SKM-1 treated with dmso at 0.1 percent for 144 hours (cell line): ENCODE data around the gene PRKAG3.
"Not testable (repeated sequence)": the region's sequence is repeated elsewhere in the genome, so short reads cannot be mapped to it uniquely, and the experiment has no call there.

Source experiments
- DNase-seq: peaks from one replicate; lab custom pipeline; 2025; ENCODE audit not compliant: unreplicated experiment; lab: John Stamatoyannopoulos, UW

The PRKAG3 gene

DNA sequence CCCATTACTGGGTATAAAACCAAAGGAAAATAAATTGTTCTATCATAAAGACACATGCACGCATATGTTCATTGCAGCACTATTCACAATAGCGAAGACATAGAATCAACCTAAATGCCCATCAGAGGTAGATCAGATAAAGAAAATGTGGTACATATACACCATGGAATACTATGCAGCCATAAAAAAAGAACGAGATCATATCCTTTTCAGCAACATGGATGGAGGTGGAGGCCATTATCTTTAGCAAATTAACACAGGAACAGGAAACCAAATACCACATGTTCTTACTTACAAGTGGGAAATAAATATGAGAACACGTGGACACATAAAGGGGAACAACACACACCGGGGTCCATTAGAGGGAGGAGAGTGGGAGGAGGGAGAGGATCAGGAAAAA is 12.7 kb upstream of the PRKAG3 start:
- not testable (repeated sequence) for DNase-seq

DNA sequence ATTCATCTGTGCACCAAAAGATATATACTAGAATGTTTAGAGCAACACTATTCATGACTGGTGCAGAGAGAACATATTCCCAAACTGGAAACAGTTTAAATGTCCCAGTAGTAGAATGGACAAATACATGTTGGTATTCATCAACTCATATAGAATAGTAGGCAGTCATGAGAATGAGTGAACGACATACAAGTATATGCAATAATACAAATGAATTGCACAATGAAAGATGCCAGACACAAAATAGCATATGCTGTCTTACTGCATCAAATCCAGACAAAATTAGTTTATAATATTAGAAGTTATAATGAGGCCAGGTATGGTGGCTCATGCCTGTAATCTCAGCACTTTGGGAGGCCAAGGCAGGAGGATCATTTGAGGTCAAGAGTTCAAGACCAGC is 8.3 kb upstream of the PRKAG3 start:
- DNase-seq = no peak

DNA sequence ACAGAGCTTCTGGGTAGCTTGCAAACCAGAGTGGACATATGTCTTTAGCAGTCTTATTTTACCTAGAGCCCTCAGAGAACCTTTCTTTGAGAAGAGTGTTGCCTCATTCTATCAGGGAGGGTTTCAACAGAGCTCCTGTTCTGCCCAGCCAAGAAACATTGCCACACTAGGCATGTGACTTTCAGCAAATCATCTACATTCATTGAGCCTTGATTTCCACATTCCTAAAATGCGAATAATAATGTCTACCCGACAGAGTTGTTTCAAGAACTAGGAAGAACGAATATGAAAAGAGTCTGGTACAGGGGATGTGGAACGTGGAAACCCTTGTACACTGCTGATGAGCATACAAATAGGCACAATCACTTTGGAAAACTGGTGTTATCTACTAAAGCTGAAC is 7.8 kb upstream of the PRKAG3 start:
- peak; percentile 82 for DNase-seq

DNA sequence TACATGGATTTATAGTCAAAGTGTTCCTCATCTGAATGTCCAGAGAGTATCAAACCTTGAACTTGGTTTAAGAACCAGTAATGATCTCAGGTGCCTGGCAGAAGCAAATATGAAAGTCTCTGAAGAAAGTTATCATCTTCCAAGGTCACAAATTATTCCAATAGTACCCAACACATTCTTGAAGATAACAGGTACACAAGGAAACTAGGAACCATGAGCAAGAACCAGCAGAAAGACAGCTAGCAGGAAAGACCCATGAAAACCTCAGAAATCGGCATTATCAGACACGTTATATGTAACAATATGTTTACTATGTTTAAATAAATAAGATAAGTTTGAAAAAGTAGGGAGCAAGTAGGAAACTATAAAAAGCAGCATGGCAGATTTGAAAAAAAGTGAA is 5.9 kb upstream of the PRKAG3 start:
- no peak for DNase-seq

DNA sequence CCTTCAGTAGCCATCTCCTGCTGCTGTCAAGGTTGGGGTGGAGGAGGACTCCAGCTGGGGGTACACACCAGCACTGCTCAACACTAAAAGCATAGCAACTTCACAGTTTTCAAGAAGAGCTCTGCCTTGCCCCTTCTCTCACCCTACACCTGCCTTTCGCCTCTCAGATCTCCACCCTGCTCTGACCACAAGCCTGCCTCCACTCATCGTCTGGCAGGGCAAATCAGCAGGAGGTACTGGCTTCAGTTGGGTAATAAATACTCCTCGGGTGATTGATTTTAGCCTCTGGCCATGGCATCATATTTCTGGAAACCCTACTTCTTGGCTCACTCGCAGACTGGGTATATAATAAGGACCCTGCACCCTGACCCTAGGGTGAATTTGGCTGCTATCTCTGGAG is 3.1 kb upstream of the PRKAG3 start:
- DNase-seq = no peak

DNA sequence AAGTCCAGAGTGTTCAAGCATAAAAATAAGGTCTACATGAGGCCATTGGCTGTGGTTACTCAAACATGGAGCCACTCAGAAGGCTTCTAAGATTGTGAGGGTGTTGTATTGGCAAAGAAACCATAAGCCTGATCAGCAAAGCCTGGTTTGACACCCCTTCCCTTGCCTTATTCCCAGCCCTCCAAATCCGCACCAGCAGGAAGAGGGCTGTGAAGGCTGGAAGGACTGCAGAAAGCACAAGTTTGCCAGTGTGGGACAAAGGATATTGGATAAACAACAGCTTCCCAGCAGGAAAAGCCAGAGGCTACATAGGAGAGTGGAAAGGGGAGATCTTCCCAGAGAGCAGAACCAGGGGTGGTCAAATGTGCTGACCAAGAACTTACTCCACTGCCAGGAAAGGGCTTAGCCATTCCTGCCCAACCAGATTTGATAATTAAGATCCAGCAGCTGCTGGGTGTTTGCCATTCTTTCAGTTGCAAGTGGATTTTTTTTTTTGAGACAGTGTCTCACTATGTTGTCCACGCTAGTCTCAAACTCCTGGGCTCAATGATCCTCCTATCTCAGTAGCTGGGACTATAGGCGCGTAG is 1.5 kb upstream of the PRKAG3 start:
- no peak for DNase-seq

DNA sequence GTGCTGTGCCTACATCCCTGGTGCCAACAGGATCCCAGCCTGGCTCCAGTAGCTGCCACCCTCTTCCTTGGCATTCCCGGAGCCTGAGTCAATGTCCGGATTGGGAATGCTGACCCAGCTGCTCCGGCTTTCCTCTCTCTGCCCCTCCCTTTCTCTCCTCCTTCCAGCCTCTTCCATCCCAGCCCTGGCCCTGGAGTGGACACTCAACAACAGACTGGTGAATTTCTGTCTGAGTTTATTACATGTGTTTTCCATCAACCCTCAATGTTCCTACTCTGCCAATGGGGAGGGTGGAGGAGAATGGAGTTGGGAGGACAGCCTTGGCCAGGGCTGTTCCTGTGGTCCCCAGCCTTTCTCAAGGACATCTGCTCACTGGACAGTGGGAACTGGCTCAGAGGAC is 917 bp upstream of the PRKAG3 start:
- DNase-seq = no peak

DNA sequence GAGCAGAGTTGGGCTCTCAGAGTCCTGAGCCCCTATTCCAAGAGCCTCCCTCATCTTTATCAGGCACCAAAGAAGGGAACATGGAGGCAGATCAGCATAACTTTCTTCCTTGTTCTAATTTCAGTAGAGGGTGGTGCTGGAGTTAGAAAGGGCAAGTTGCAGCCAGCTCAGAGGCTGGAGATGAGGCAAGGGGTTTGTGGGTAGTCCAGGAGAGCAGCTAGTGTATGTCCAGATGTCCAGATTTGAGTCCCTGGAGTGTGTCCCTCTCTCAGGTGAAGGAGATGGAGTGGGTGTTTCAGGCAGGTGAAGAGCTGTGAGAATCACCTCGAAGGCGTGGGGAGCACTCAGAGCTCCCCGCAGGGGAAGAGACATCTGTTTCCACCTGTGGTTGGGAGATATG is 478 bp upstream of the PRKAG3 start:
- DNase-seq = no peak

DNA sequence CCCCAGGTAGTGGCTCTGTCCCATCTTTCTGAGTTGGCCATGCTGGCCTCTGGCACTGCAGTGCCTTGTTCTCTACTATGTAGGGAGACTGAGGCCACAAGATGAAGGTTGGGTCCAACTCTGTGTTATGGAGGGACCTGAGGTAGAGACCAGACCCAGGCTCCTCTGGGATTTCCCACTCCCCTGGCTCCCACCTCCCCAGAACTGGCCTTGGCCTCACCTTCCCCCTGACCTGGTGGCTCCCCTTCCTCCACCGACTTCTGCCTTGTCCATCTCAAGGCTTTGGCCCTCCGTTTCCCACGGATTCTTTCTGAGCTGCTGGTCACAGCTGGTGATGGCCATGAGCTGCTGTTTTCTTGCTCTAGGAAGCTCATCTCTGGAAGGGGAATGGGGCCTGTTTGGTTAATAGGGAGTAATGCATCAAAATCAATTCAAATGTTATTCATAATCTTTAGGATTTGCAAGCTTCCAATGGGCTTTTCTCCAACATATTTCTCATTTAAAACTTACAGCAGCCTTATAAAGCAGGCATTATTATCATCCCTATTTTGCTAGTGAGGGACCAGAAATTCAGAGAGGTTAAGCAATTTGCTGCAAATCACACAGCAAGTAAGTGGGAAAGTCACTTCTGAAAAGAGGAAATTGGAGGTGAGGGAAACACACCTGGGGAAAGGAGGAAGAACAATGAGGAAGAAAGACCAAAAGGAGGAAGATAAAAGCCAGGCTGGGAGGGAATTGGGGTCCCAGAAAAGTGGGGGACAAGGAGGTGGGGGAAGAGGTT is 887 bp downstream of the PRKAG3 start:
- no peak for DNase-seq

DNA sequence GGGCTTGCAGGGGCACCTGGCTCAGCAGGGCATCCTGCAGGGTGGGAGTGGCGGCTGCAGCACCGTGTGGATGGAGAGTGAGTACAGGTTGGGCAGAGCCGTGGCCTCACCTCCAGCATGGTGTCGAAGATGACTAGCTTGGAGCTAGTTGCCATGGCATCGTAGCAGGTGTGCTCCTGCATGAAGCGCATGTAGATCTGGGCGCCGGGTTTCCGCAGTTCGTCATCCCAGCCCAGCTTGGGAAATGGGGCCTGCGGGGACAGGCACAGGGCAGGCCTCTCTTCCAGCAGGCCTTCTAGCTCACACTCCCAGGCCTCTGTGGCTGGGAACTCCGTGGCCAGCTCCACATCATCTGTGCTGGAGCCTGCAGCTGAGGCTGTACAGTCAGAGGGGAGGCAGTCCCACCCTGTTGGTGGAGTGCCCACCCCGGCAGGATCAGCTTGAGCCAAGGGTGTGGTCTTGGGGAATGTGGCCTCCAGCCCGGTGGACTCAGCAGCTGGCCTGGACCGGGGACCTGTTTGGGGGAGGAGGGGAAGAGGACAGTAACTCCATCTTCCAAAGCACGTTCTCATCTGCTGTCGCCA is 1.6 kb downstream of the PRKAG3 start:
- no peak for DNase-seq

DNA sequence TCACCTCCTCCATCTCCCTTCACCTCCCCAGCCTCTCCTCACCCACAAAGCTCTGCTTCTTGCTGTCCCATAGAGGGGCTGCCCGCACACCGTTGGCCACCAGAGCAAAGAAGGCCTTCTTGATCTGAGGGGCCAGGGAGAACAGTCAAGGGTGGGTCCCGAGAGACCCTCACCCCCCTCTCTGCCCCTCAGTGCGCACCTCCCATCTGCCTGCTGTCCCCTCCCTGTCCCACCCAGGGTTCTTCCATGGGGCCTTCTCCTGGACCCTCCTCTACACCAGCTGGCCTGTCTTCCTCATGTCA is 3.2 kb downstream of the PRKAG3 start:
- DNase-seq = no peak

DNA sequence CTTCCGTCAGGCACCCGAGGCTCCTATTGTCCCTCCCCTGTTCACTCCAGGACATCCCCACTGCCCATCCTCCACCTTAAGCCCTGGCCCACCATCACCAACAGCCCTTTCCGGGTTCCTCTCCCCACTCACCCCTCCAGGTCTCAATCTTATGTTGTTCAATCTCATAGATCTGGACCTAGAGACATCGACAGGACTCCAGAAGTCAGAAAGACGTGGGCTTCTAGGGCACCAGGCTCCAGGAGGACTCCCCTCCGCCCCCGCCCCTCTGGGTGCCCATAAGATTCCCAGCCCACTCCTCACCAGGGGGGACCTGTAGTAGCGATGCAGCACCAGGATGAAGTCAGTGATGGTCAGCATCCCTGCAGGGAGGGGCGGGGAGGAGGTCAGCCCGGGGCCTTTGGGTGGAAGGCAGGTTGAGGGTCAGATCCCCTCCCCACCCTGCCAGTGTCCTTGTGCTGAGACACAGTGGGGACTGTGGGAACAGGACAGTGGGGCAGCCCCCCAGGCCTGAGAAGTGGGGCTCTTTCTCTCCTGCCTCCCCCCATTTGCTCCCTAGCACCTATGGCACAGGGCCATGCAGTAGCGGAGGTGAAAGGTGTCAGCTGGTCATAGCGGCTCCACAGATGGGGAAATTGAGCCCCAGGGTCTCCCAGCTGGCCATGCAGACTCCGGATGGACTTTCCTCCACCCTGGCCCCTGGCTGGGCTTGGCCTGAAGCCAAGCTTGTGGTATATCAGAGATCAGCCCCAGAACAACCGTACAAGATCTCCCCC is 3.7 kb downstream of the PRKAG3 start:
- no peak for DNase-seq

DNA sequence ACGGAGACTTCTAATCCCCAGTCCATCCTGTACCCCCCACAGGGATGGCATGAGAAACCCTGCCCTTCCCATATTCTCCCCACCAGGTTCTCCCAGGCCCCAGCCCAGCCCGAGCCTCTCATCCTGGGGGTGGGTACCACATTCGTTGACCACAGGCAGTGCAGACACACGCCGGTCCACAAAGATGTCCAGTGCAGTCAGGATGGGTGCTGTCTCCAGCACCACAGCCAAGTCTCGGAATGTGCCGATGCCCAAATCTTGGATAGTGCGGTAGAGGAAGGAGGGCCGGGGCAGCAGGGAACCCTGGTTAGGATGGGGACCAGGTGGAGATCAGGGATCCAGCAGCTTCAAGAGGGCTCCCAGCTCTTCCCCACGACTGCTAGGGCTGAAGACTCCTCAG is 4.8 kb downstream of the PRKAG3 start:
- DNase-seq = no peak

DNA sequence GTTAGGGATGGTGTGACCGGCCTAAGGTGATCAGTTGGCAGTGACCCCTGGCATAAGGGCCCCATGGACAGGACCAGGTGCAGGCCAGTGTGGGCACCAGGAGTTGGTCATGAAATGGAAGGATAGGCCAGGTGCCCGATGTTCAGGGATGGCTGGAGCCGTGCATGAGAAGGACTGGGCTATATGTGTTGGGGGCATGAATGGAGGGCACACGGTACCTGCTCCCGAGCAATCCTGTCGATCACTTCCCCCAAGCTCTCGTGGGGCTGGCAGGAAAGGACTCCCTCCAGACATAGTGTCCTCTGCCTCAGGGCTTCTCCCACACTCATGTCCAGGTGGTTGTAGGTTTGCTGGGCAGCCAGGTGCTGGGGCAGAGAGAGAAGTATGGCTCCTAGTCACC is 7.6 kb downstream of the PRKAG3 start:
- no peak for DNase-seq

DNA sequence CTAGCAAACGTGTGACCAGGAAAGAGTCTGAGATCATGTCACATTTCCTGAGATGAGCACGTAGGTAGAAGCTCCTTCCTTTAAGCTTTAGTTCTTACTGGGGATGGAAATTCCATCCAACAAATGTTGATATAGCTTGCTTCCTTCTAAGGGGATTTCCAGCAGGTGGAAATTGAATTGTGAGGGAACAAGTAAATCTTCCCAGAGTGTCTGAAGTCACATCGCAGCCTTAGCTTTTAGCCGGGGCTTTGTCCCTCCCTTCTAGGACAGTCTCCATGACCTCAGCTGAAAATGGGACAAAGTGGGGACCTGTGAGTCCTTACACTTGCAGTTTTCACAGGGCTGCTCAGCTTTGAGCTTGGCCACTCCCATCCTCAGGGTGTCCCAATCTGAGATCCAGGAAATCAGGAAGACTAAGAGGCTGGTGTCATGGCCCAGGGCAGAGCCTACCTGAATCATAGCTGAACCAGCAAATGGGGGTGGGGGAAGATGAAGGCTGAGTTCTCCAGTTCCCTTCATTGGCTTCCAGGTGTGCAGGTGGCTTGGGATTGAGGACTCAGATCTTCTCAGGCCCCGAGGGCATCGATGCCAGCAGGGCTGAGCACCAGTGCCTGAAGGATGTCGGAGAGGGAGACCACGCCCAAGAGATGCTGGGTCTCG is 8.3 kb downstream of the PRKAG3 start:
- no peak for DNase-seq

DNA sequence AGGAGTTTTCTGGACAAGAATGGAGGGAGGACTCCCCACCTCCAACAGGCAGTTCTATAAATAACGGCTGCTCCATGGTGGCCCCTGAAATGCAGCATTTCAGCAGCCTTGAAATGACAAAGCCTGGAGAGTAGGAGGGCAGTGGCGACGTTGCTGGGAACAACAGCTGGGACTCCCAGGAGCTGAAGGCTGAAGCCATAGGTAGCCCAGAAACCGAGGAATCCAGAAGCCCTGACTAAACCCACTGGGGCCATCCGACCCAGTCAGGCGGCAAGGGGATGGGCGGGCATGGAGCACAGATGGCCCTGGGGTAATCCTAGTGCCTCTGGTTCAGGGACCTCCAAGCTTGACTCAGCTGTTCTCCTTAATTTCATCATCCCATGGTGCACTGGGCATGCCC is 9.0 kb downstream of the PRKAG3 start:
- no peak for DNase-seq

DNA sequence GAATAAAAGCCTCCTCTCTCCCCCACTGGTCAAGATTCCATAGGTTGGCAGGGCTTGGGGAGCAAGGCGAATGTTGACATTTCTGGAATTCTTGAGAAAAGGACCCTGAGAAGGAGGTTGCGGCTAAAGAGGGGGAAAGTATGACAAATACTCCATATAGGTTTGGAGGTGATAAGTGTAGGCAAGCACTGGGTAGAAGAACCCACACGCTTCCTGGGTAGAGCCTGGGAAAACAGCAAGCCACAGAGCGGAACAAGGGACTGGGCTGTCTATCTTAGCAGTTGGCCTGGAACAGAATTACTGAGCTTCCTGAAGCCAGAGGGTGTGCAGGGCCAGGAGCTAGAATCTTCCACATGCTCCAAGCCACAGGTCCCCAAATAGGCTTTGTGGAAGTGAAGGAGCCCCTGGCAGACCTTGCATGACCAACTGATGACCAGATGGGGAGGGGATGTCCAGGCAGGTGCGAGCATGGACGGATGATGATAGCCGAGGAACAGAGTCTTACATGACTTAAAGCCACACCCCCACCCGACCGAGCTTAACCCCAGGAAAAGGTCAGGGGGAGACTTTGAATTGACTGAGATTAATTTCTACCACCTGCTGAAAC is 9.9 kb downstream of the PRKAG3 start:
- DNase-seq = no peak

DNA sequence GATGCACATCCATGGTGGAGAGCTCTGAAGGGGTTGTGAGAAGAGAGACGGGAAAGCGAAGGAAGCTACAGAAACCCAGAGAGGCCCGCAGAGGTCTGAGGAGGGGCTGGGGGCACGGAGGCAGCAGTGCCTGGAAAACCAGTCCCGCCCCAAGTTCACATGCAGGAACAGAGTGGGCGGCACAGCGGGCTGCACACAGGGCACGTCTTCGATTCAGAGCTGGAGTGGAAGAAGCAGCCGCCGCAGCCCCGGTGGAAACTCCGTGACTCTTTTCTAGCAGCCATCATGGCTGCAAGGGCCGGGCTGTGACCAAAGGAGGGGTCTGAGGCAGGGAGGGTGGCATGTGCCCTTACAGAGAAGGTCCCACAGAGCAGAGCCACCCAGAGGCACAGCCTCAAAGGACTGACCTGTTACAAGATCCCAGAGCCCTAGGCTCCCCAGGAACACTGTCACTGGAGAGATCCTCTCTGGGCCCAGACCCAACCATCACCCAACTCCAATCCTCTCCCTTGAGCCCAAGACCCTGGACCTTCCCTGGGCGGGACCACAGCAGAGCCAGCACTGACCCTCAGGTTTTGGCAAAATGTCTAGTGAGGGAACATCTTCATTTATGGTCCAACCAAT is 10.7 kb downstream of the PRKAG3 start:
- no peak for DNase-seq

DNA sequence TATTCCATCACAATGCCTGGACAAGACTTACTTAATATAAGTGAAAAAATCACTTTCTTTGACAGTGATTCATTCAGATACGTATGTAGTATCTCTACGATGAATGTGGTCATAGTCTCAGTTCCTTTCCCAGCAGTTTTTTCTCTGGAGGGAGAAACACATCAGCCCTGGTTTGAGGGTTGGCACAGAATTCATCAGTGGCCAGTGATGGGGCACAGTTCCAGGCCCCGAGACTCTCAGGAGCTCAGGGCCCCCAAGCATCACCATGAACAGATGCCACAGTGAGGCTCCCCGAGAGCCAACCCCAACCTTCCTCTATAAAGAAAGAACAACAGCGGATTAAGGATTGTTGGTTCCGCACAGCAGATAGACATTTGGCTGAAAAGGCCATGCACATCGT is 12.5 kb downstream of the PRKAG3 start:
- DNase-seq = no peak

DNA sequence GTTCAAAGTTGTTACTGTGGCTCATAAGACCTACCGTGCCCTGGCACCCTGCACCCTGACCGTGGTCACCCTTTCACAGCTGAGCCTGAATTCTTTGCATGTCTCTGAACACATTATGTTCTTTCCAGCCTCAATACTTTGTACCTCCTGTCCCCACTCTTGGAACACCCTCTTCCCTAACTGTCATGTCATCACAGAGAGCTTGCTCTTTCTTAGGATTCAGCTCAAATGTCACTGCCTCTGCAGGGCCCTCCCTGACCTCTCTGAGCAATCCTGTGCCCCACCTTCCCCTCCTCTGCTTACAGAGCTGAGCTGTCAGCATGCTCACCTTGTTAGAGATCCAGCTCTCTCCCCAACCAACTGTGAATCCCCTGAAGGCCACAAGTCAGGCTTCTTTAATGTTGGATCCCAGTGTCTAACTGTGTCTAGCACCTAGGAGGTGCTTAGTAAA is 15.0 kb downstream of the PRKAG3 start:
- no peak for DNase-seq

DNA sequence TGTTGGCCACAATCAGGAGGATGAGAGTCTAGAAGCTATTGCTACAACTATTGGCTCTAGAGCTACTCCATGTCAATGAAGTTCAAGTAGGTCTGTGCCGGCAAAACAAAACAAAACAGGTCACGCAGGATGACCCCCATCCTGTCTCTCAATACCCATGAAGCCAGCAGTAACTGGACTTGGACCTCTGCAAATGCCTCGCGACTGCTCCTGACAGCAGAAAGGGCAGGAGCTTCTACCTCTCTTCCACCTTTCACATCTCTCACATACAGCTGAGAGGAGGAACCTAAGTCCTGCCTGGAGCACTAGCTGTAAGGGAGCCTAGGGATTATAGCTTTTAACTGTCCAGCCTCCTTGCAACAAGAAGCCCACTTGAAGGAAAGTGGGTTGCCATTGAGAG is 16.0 kb downstream of the PRKAG3 start:
- DNase-seq = no peak
